Kidney (tissue), 22 donors: ENCODE data around the gene ZC3H14. TPM values are rescaled to one million over a fixed set of nuclear protein-coding genes. Genes with fewer than 3 reads are reported as not detected.

Experiments
- DNase-seq, 5 donors: peaks; one replicate each; pipeline ENCODE4 v3.0.0-alpha.2; 2013 to 2020
- FAIRE-seq: peaks from 2 replicates; lab custom pipeline; 2012; peaks lifted over from hg19 to GRCh38; lab: Jason Lieb, UNC
- H3K27ac ChIP-seq, 2 donors: one replicate each; pipeline ENCODE4 v1.7.0; 2013; ENCODE audit warnings: low read depth in 2 of 2, low read length in 2 of 2, inconsistent platforms in 1 of 2
- H3K27me3 ChIP-seq: one replicate; pipeline ENCODE4 v1.7.1; 2013; ENCODE audit warnings: low read length, inconsistent platforms; ENCODE audit not compliant: control insufficient read depth, insufficient read depth
- H3K36me3 ChIP-seq, 3 donors: one replicate each; pipeline versions ENCODE4 v1.7.0 to v1.7.1; 2013; ENCODE audit warnings: low read length in 3 of 3, control low read depth in 1 of 3, inconsistent platforms in 1 of 3; ENCODE audit not compliant: insufficient read depth in 3 of 3, control insufficient read depth in 2 of 3
- H3K4me1 ChIP-seq, 3 donors: one replicate each; pipeline versions ENCODE4 v1.7.0 to v1.7.1; 2013; ENCODE audit warnings: low read length in 3 of 3, inconsistent platforms in 1 of 3, low read depth in 1 of 3; ENCODE audit not compliant: control insufficient read depth in 2 of 3, insufficient read depth in 2 of 3
- H3K4me3 ChIP-seq, 3 donors: one replicate each; pipeline versions ENCODE4 v1.7.0 to v1.8.1; 2013; ENCODE audit warnings: low read length in 3 of 3, control low read depth in 1 of 3, inconsistent platforms in 1 of 3
- H3K9ac ChIP-seq, 3 donors: one replicate each; pipeline versions ENCODE4 v1.7.0 to v1.7.1; 2013; ENCODE audit warnings: low read length in 3 of 3, control low read depth in 1 of 3, inconsistent platforms in 1 of 3
- H3K9me3 ChIP-seq, 3 donors: one replicate each; pipeline versions ENCODE4 v1.7.0 to v1.7.1; 2013; ENCODE audit warnings: low read length in 3 of 3, control low read depth in 1 of 3, inconsistent platforms in 1 of 3; ENCODE audit not compliant: control insufficient read depth in 2 of 3, insufficient read depth in 1 of 3
- intact Hi-C: fragments of 100-400 bp; cut with DNase I; formaldehyde crosslinking; loops from one replicate; pipeline ENCODE4 v1.11.1; 2022
- long read RNA-seq, 10 donors: library from polyadenylated mRNA in 1 of 10; unstranded in 1 of 10; transcript quantifications; one replicate each; pipeline ENCODE4 v2.0.0 and lab custom pipeline, GENCODE V29; 2021 to 2026
- polyA plus RNA-seq: library from polyadenylated mRNA; stranded (reverse); fragments of 350-450 nt; fragmentation: Illumina TruSeq; extraction: RNeasy Lipid Tissue Mini Kit (QIAGEN cat#74804); gene quantifications from one replicate; pipeline ENCODE4 v1.2.3, GENCODE V29; 2014; ENCODE audit warnings: low read depth, low replicate concordance; ENCODE audit not compliant: insufficient read depth
- total RNA-seq: library from RNA; stranded (reverse); fragmentation: NEBNext Ultra II Directional; extraction: Animal tissue kit (Norgen Biotek cat#: 25700); gene quantifications from one replicate; pipeline ENCODE4 v1.2.1, GENCODE V29; 2021
- TF ChIP-seq, protein P1 (sequence below): IDR thresholded peaks from 3 replicates; pipeline ENCODE4 v1.5.1; 2012; ENCODE audit warnings: mild to moderate bottlenecking, moderate library complexity, borderline replicate concordance; ENCODE audit not compliant: insufficient read depth; ENCODE audit errors: extremely low read depth
- donor health status: control.
- donor health status: control.
- donor health status: control.
- donor health status: control.
- donor health status: control.
- donor health status: DM: yes; HTN: yes; CAD: no.
- donor health status: Normal renal cell carcinoma (clear cell type).

Gene ZC3H14, protein sequence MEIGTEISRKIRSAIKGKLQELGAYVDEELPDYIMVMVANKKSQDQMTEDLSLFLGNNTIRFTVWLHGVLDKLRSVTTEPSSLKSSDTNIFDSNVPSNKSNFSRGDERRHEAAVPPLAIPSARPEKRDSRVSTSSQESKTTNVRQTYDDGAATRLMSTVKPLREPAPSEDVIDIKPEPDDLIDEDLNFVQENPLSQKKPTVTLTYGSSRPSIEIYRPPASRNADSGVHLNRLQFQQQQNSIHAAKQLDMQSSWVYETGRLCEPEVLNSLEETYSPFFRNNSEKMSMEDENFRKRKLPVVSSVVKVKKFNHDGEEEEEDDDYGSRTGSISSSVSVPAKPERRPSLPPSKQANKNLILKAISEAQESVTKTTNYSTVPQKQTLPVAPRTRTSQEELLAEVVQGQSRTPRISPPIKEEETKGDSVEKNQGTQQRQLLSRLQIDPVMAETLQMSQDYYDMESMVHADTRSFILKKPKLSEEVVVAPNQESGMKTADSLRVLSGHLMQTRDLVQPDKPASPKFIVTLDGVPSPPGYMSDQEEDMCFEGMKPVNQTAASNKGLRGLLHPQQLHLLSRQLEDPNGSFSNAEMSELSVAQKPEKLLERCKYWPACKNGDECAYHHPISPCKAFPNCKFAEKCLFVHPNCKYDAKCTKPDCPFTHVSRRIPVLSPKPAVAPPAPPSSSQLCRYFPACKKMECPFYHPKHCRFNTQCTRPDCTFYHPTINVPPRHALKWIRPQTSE
- total RNA-seq, result 49.7 TPM
- 27.7 TPM for polyA plus RNA-seq
- long read RNA-seq, donor 1, full-length matches to known transcripts, result 4 of 4 reads
- long read RNA-seq, donor 1, partial matches to known transcripts, result 0 of 4 reads
- long read RNA-seq, donor 1, other reads (novel, unspliced or antisense), result 0 of 4 reads
- long read RNA-seq, donor 2, full-length matches to known transcripts, result 6 of 16 reads
- long read RNA-seq, donor 2, partial matches to known transcripts, result 10 of 16 reads
- long read RNA-seq, donor 2, other reads (novel, unspliced or antisense), result 0 of 16 reads
- long read RNA-seq, donor 3, full-length matches to known transcripts, result 6 of 6 reads
- long read RNA-seq, donor 3, partial matches to known transcripts, result 0 of 6 reads
- long read RNA-seq, donor 3, other reads (novel, unspliced or antisense), result 0 of 6 reads
- long read RNA-seq, donor 4, full-length matches to known transcripts, result 5 of 5 reads
- long read RNA-seq, donor 4, partial matches to known transcripts, result 0 of 5 reads
- long read RNA-seq, donor 4, other reads (novel, unspliced or antisense), result 0 of 5 reads
- long read RNA-seq, donor 5, result 0 reads
- long read RNA-seq, donor 6, full-length matches to known transcripts, result 9 of 66 reads
- long read RNA-seq, donor 6, partial matches to known transcripts, result 57 of 66 reads
- long read RNA-seq, donor 6, other reads (novel, unspliced or antisense), result 0 of 66 reads
- long read RNA-seq, donor 7, full-length matches to known transcripts, result 20 of 45 reads
- long read RNA-seq, donor 7, partial matches to known transcripts, result 1 of 45 reads
- long read RNA-seq, donor 7, other reads (novel, unspliced or antisense), result 24 of 45 reads
- long read RNA-seq, donor 8, full-length matches to known transcripts, result 5 of 5 reads
- long read RNA-seq, donor 8, partial matches to known transcripts, result 0 of 5 reads
- long read RNA-seq, donor 8, other reads (novel, unspliced or antisense), result 0 of 5 reads
- long read RNA-seq, donor 9, partial matches to known transcripts, result 0 of 2 reads
- long read RNA-seq, donor 9, other reads (novel, unspliced or antisense), result 0 of 2 reads
- long read RNA-seq, donor 10, full-length matches to known transcripts, result 3 of 3 reads
- long read RNA-seq, donor 10, partial matches to known transcripts, result 0 of 3 reads
- long read RNA-seq, donor 10, other reads (novel, unspliced or antisense), result 0 of 3 reads

DNA sequence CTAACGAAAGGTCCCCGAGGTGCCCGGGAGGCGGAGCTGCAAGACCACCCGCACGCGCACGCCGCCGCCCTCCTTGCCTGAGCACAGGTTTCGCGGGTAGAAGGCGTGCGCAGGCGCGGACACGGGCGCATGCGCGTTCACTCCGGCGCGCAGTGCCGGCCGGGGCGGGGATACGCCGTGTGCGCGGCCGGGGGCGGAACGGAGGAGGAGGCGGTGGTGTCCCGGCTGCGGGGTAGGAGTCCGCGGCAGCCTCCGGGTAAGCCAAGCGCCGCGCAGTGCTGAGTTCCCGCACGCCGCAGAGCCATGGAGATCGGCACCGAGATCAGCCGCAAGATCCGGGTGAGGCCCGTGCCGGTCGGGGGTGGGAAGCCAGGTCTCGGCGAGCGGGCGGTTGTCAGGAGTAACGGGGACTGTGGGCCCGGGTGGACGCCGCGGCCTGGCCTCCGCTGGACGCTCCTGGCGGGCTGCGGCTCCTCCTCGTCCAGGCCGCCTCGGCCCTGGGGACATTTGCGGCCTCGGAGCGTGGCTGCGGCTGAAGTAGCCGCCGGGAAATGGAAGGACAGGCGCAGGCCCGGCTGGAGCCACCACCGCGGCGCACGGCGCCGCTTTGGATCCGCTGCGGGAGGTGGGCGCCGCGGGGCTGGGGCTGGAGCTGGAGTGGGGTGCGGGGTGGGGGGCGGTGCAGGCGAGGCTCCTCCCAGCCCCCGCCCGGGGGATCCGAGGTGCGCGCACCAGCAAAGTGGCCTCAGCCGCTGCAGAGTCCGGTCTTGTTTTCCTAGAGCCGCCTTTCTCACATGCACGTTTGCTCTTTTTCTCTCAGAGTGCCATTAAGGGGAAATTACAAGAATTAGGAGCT is at the start of gene ZC3H14:
Gene ZC3H14 (plus strand): TSS at position 207 of the 856 bp plus-strand sequence. CDS start 97 bp downstream, at position 304.
- DNase-seq (peak; percentile 92 to 97 (median 95)), FAIRE-seq (no peak)
- Histone ChIP-seq H3K9ac (peak within 1 kb of the TSS; percentile 68 to 86 (median 83)), H3K4me1 (peaks cover 0 to 11% (median 6%) of the 10 kb centered on the region in 3 donors), H3K4me3 (peak within 1 kb of the TSS; percentile 62 to 92 (median 85)), H3K9me3 (no peaks in the 10 kb centered on the region), H3K27me3 (no peaks in the 10 kb centered on the region), H3K36me3 (peaks cover 0 to 5% (median 0%) of the 10 kb centered on the region in 3 donors), H3K27ac (peak within 1 kb of the TSS; percentile 85 to 89)
- intact Hi-C loops, result no loop called here
- TF ChIP-seq, protein P1, sequence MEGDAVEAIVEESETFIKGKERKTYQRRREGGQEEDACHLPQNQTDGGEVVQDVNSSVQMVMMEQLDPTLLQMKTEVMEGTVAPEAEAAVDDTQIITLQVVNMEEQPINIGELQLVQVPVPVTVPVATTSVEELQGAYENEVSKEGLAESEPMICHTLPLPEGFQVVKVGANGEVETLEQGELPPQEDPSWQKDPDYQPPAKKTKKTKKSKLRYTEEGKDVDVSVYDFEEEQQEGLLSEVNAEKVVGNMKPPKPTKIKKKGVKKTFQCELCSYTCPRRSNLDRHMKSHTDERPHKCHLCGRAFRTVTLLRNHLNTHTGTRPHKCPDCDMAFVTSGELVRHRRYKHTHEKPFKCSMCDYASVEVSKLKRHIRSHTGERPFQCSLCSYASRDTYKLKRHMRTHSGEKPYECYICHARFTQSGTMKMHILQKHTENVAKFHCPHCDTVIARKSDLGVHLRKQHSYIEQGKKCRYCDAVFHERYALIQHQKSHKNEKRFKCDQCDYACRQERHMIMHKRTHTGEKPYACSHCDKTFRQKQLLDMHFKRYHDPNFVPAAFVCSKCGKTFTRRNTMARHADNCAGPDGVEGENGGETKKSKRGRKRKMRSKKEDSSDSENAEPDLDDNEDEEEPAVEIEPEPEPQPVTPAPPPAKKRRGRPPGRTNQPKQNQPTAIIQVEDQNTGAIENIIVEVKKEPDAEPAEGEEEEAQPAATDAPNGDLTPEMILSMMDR, result no peak

DNA sequence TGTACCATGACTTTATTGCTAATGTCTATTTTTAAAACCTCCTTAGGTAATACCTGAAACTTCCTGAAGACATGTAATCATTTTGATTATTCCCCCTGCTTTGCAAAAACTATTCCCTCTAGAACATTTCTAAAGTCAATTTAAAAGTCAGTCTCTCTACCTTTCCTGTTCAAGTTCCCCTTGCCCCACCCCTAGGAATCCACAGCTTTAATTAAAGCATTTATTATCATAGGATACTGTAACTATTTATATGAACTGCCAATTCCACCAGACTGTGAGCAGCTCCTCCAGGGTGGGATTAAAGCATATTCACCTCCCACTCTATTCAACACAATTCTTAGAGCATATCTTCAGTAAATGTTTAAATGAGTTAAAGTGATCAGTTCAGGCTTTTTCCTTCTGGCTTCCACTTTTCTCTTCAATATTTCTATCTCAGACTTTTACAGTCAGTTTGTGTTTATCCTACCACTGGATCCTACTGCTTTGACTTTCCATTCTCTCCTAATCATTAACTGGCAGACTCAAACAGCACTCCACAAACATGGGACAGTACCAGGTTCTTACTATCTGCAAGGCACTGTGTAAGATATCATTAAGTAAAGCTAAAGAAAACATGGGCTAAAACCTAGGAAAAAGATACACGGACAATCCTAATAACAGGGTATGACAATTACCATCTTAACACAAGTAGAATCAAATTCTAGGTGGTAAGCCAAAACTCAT is 47.2 kb upstream of the ZC3H14 start:
- Histone ChIP-seq H3K27me3 (no peaks in the 10 kb centered on the region), H3K9me3 (no peaks in the 10 kb centered on the region), H3K36me3 (peaks cover 0 to 2% (median 0%) of the 10 kb centered on the region in 3 donors), H3K4me3 (no peak overlapping the region), H3K27ac (peak overlapping the region in 1 of 2 donors; percentile 32), H3K9ac (no peak overlapping the region), H3K4me1 (peaks cover 0 to 14% (median 8%) of the 10 kb centered on the region in 3 donors)
- no peak for FAIRE-seq
- intact Hi-C loops, result no loop called here
- TF ChIP-seq, protein P1, result no peak
- peak in 2 of 5 donors; percentile 45 to 57 for DNase-seq
